GM12872 (cell line): ENCODE measurements around the gene KCNIP3.

ENCODE experiments used
- CTCF ChIP-seq: IDR thresholded peaks from 3 replicates; pipeline ENCODE4 v1.5.1; 2011; ENCODE audit warnings: low read depth, mild to moderate bottlenecking, low read length, moderate library complexity; ENCODE audit not compliant: insufficient read depth

The KCNIP3 gene

DNA sequence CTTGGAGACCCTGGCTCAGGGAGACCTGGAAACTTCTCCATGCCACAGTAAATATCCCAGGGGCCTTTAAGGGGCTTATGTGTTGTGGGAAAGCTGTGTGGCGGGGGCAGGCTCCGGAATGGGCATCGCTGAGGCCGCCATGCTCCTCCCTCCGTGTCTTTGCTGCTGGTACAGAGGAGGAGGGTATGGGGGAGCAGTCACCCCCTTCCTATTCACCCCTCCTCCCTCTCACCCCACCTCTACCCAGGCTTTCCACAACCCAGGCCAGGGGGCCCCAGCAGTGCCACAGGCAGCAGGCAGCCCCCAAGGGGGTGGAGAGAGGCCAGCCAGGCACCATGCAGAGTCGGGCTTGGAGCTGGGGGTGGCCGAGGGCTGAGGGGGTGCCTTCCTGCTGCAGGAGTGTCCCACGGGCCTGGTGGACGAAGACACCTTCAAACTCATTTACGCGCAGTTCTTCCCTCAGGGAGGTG, 77.3 kb downstream of the KCNIP3 start:
- no peak for TF ChIP-seq CTCF

- TF ChIP-seq CTCF: no peak
Measured at GRCh38 chr2:95374921-95375471, 77.8 kb downstream of the KCNIP3 start.

- TF ChIP-seq CTCF: no peak
Measured at GRCh38 chr2:95375532-95376150, 78.5 kb downstream of the KCNIP3 start.

DNA sequence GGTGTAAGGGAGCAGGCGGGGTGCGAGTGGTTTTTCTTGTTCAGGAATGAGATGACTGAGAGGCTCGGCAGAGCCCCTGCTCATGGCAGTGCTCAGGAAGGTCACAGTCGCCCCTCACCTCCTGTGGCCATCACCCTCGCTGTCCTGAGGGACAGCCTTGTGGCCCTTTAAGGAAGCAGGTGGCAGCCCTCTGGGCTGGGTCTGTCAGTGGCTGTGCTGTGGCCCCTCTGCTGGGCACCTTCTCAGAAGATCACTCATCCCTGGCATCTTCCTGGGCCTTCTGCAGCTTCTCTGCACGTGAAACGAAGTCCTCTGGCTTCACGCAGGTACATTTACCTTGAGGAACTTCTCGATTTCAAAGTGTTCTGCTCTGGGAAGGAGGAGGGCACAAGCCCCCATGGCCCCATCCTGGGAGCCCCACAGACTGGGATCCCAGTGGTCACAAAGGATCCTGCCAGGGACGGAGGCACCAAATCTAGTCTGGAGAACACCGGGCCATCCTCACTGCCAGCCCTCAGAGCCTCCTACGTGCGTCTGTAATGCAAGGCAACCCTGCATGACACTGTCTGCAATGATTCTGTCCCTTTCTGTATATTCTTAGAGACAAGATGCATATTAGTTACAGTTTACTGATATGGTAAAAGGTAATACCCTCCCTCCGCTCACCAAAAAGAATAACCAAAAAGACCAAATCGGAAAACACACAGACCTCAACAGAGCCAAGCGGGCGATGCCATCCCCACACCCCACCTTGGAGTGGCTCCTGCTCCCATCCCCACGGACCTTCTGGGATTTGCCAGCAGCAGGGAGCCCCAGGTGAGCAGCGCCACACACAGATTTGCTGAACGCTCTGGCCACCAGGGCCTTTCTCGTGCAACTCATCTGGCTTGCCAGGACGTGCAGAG, 79.4 kb downstream of the KCNIP3 start:
- no peak for TF ChIP-seq CTCF

- TF ChIP-seq CTCF: no peak
Measured at GRCh38 chr2:95377216-95378123, 80.3 kb downstream of the KCNIP3 start.

- TF ChIP-seq CTCF: peak; percentile 47
Measured at GRCh38 chr2:95379371-95379831, 82.3 kb downstream of the KCNIP3 start.
